SU-DHL-6 (cell line): Measurements from ENCODE around the gene RNF2.

Source experiments
- EZH2phosphoT487 ChIP-seq: fragments of 200-600 bp; sonication (generic), shearing (Covaris generic); conservative IDR thresholded peaks from 2 replicates; pipeline ENCODE4 v1.6.1; 2018; ENCODE audit warnings: mild to moderate bottlenecking, antibody characterized with exemption, low read length, moderate library complexity, mixed read lengths
- TF ChIP-seq, protein P1 (sequence below): fragments of 200-600 bp; sonication (generic); IDR thresholded peaks from one replicate; pipeline ENCODE4 v1.5.1; 2017; ENCODE audit warnings: antibody characterized with exemption, mild to moderate bottlenecking, low read length, moderate library complexity; ENCODE audit not compliant: insufficient read depth, poor library complexity, severe bottlenecking

- TF ChIP-seq, protein P1, sequence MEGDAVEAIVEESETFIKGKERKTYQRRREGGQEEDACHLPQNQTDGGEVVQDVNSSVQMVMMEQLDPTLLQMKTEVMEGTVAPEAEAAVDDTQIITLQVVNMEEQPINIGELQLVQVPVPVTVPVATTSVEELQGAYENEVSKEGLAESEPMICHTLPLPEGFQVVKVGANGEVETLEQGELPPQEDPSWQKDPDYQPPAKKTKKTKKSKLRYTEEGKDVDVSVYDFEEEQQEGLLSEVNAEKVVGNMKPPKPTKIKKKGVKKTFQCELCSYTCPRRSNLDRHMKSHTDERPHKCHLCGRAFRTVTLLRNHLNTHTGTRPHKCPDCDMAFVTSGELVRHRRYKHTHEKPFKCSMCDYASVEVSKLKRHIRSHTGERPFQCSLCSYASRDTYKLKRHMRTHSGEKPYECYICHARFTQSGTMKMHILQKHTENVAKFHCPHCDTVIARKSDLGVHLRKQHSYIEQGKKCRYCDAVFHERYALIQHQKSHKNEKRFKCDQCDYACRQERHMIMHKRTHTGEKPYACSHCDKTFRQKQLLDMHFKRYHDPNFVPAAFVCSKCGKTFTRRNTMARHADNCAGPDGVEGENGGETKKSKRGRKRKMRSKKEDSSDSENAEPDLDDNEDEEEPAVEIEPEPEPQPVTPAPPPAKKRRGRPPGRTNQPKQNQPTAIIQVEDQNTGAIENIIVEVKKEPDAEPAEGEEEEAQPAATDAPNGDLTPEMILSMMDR: no peak
- no peak for TF ChIP-seq EZH2phosphoT487
These were observed 49.4 kb downstream of the RNF2 start for GRCh38 chr1:185094761-185095160.
